ENCODE results near the gene ZNF853. TPM values are rescaled to one million over a fixed set of nuclear protein-coding genes. Genes with fewer than 3 reads are reported as not detected.
A peak's percentile ranks its signal among the peaks of the same experiment; 100 is the strongest.

ZNF853 gene
- total RNA-seq (2013), result 0.08 TPM
- under 1 TPM in 1 of 3 donors, not detected in 2; 0.15 TPM for polyA plus RNA-seq
- polyA minus RNA-seq, result under 0.01 and 0.08 TPM in 2 replicates
- 0 to 1.9 (median 0.10) reads per million in 11 experiments for total RNA-seq

DNA sequence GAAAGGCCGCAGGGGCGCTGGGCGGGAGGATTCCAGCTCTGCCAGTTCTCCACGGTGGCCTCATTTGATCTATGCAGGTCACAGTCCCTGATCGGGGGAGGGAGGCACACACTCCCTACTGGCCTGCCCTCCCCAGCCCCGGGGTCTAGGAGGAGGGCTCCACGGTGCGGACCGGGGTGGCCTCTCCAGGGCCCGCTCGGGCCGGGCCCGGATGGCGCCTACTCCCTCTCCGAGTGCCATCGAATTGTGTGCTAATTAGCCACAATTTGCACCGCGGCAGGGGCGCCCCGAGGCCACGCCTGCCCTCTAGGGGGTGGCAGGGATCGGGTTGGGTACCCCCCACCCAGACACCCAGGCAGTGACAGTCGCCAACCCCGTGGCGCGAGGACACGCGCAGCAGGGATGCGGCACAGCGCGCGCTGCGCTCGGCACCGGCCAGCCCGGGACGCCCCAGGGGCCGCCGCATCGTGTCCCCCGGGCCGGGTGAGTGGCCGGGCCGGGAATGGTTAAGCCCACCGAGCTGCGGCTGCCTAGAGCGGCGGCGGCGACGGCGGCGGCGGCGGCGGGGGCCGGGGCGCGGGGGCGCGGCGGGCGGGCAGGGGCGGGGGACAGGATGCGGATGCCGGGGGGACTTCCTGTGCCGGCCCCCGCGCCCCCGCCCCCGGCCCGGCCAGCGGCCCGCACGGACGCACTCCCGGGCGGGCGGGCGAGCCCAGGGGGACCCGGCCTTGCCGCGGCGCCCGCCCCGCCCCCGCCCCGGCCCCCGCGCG, at the start of gene ZNF853:
TSS of gene ZNF853 (plus strand) at position 658 of the 770 bp plus-strand sequence. CDS start 565 bp downstream, outside the sequence.
- peak within 1 kb of the TSS; percentile 50 to 81 for H3K4me3 Mint-ChIP-seq
- DNase-seq, result no peak
- Histone ChIP-seq H3K27ac (ENCODE audit: low read depth in 1 of 2, low read length in 2 of 2) (no peak within 1 kb of the TSS), H4K20me1 (ENCODE audit: insufficient read depth, low read length) (no peaks in the 10 kb centered on the region), H3K4me2 (replicated peaks; ENCODE audit: extremely low read depth, low read length, poor library complexity, severe bottlenecking) (peak within 1 kb of the TSS; percentile 36), H3K4me1 (ENCODE audit: control insufficient read depth in 1 of 2, insufficient read depth in 2 of 2, low read length in 2 of 2) (peaks cover 0 to 8% of the 10 kb centered on the region in 2 donors), H3K9me3 (replicated peaks in 1 of 2; ENCODE audit: control insufficient read depth in 1 of 2, insufficient read depth in 1 of 2, low read length in 2 of 2) (peaks cover 0 to 5% of the 10 kb centered on the region in 2 donors), H3K4me3 (replicated peaks in 1 of 3; ENCODE audit: low read depth in 2 of 3, low read length in 3 of 3) (peak within 1 kb of the TSS in 1 of 3 experiments; percentile 25), H3K27me3 (ENCODE audit: control insufficient read depth in 2 of 2, insufficient read depth in 2 of 2, low read length in 2 of 2) (peaks cover 15 to 51% of the 10 kb centered on the region in 2 donors), H3K36me3 (replicated peaks in 1 of 2; ENCODE audit: control insufficient read depth in 1 of 2, insufficient read depth in 2 of 2, low read length in 2 of 2) (no peaks in the 10 kb centered on the region), H2AFZ (ENCODE audit: insufficient read depth, low read depth, low read length, poor library complexity, severe bottlenecking) (peak within 1 kb of the TSS; percentile 41), H3K9ac (ENCODE audit: insufficient read depth, low read length, poor library complexity, severe bottlenecking) (no peak within 1 kb of the TSS), H3K79me2 (ENCODE audit: insufficient read depth, low read length) (no peaks in the 10 kb centered on the region)
- intact Hi-C loops (cut with micrococcal nuclease), result no loop called here
- whole genome bisulfite sequencing (ENCODE audit: insufficient coverage), result 3% methylated on average over 88 of the region's 91 CpGs
- peaks cover 8% of the 10 kb centered on the region for H3K4me1 Mint-ChIP-seq
- H3K36me3 Mint-ChIP-seq, result peaks cover 0 to 5% of the 10 kb centered on the region in 2 donors
- H3K27me3 Mint-ChIP-seq (ENCODE audit: low read depth in 3 of 3), result peaks cover 42 to 66% (median 61%) of the 10 kb centered on the region in 3 donors
- peaks cover 0 to 19% (median 5%) of the 10 kb centered on the region in 7 donors for H3K9me3 Mint-ChIP-seq
- TF ChIP-seq CTCF (IDR thresholded peaks at IDR 0.05), result no peak
- H3K27ac Mint-ChIP-seq, result no peak within 1 kb of the TSS

DNA sequence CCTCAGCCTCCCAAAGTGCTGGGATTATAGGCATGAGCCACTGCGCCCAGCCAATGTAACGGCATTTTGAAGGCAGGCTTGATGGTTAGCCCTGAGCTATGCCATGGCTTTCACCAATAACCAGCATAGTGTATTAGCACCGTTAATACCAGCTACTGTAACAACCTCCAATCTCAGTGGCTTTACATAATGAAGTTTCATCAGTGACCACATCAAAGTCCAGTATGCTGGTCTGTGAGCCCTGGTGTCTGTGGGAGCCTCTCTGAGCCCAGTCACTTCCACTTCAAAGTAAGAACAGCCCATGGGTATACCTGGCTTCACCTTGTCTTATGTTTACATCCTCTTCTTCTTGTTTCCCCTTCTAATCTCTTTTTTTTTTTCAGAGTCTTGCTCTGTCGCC, 49.8 kb upstream of the ZNF853 start:
- H3K4me3 Mint-ChIP-seq, result no peak overlapping the region
- no peaks in the 10 kb centered on the region for H3K9me3 ChIP-seq (replicated peaks in 1 of 2; ENCODE audit: control insufficient read depth in 1 of 2, insufficient read depth in 1 of 2, low read length in 2 of 2)
- no peak overlapping the region for H3K4me2 ChIP-seq (replicated peaks; ENCODE audit: extremely low read depth, low read length, poor library complexity, severe bottlenecking)
- H3K4me3 ChIP-seq (replicated peaks in 1 of 3; ENCODE audit: low read depth in 2 of 3, low read length in 3 of 3), result no peak overlapping the region
- no peaks in the 10 kb centered on the region for H4K20me1 ChIP-seq (ENCODE audit: insufficient read depth, low read length)
- no peak overlapping the region for H3K27ac Mint-ChIP-seq
- TF ChIP-seq CTCF (IDR thresholded peaks at IDR 0.05), result no peak
- H3K36me3 ChIP-seq (replicated peaks in 1 of 2; ENCODE audit: control insufficient read depth in 1 of 2, insufficient read depth in 2 of 2, low read length in 2 of 2), result no peaks in the 10 kb centered on the region
- no peaks in the 10 kb centered on the region for H3K36me3 Mint-ChIP-seq
- H3K4me1 ChIP-seq (ENCODE audit: control insufficient read depth in 1 of 2, insufficient read depth in 2 of 2, low read length in 2 of 2), result no peaks in the 10 kb centered on the region
- H3K27me3 Mint-ChIP-seq (ENCODE audit: low read depth in 3 of 3), result peaks cover 5 to 9% (median 6%) of the 10 kb centered on the region in 3 donors
- H3K27me3 ChIP-seq (ENCODE audit: control insufficient read depth in 2 of 2, insufficient read depth in 2 of 2, low read length in 2 of 2), result no peaks in the 10 kb centered on the region
- H3K9me3 Mint-ChIP-seq, result no peaks in the 10 kb centered on the region
- H2AFZ ChIP-seq (ENCODE audit: insufficient read depth, low read depth, low read length, poor library complexity, severe bottlenecking), result no peak overlapping the region
- no peaks in the 10 kb centered on the region for H3K4me1 Mint-ChIP-seq
- WGBS (ENCODE audit: insufficient coverage), result 100% methylated on average over 3 of the region's 4 CpGs
- no peak overlapping the region for H3K27ac ChIP-seq (ENCODE audit: low read depth in 1 of 2, low read length in 2 of 2)
- no peaks in the 10 kb centered on the region for H3K79me2 ChIP-seq (ENCODE audit: insufficient read depth, low read length)
- no peak for DNase-seq
- intact Hi-C loops (cut with micrococcal nuclease), result no loop called here
- no peak overlapping the region for H3K9ac ChIP-seq (ENCODE audit: insufficient read depth, low read length, poor library complexity, severe bottlenecking)
